ENCODE data around the gene MICU1.
"Not testable (repeated sequence)": the region's sequence is repeated elsewhere in the genome, so short reads cannot be mapped to it uniquely, and the experiment has no call there.

Gene MICU1

GRCh38 chr10:72649291-72649690, 23.4 kb upstream of the MICU1 start:
- no peak for DNase-seq (ENCODE audit: low read depth, low spot score)
- ChIA-PET CTCF (no interaction called here), POLR2A (no interaction called here)

GRCh38 chr10:72648301-72648700, 22.4 kb upstream of the MICU1 start:
- H3K4me3 ChIP-seq (ENCODE audit: low read depth, low read length): no peak overlapping the region
- ChIA-PET CTCF (no interaction called here), POLR2A (no interaction called here)
- TF ChIP-seq, protein P1, sequence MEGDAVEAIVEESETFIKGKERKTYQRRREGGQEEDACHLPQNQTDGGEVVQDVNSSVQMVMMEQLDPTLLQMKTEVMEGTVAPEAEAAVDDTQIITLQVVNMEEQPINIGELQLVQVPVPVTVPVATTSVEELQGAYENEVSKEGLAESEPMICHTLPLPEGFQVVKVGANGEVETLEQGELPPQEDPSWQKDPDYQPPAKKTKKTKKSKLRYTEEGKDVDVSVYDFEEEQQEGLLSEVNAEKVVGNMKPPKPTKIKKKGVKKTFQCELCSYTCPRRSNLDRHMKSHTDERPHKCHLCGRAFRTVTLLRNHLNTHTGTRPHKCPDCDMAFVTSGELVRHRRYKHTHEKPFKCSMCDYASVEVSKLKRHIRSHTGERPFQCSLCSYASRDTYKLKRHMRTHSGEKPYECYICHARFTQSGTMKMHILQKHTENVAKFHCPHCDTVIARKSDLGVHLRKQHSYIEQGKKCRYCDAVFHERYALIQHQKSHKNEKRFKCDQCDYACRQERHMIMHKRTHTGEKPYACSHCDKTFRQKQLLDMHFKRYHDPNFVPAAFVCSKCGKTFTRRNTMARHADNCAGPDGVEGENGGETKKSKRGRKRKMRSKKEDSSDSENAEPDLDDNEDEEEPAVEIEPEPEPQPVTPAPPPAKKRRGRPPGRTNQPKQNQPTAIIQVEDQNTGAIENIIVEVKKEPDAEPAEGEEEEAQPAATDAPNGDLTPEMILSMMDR (IDR thresholded peaks at IDR 0.05; ENCODE audit: insufficient read depth, low read length, missing control alignments): no peak
- no peak for DNase-seq (ENCODE audit: low read depth, low spot score)

More at GRCh38 chr10:72649291-72649690, 23.4 kb upstream of the MICU1 start:
- TF ChIP-seq, protein P1 (IDR thresholded peaks at IDR 0.05; ENCODE audit: insufficient read depth, low read length, missing control alignments): no peak
- no peak overlapping the region for H3K4me3 ChIP-seq (ENCODE audit: low read depth, low read length)

DNA sequence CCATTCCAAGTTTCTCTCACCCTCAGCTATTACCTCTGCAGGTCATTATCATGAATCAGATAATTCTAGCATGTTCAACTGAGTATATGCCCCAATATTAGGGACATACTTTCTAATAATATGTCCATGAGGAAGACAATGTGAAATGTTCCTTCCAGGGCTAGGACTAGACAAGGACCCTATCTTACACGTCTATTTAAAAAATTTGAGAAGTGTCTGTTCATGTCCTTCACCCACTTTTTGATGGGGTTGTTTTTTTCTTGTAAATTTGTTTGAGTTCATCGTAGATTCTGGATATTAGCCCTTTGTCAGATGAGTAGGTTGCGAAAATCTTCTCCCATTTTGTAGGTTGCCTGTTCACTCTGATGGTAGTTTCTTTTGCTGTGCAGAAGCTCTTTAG, 21.1 kb upstream of the MICU1 start:
- CTCF ChIA-PET: interaction anchor here (1.3 kb wide), 1 partner anchor 189 kb away, joined by 3 read pairs; no protein-coding TSS in a partner anchor
- not testable (repeated sequence) for DNase-seq (ENCODE audit: low read depth, low spot score); H3K4me3 ChIP-seq (ENCODE audit: low read depth, low read length)
- POLR2A ChIA-PET: interaction anchor here (0.7 kb wide), 1 partner anchor 229 kb away, joined by 4 read pairs; no protein-coding TSS in a partner anchor

- DNase-seq (ENCODE audit: low read depth, low spot score): no peak
- POLR2A ChIA-PET: no interaction called here
- no peak overlapping the region for H3K4me3 ChIP-seq (ENCODE audit: low read depth, low read length)
- TF ChIP-seq, protein P1 (IDR thresholded peaks at IDR 0.05; ENCODE audit: insufficient read depth, low read length, missing control alignments): no peak
- CTCF ChIA-PET: interaction anchor here (1.0 to 1.3 kb wide), 3 partner anchors 11 to 188 kb away, joined by 3 to 4 read pairs (median 3); no protein-coding TSS in a partner anchor
Observed at GRCh38 chr10:72645263-72645858, 19.5 kb upstream of the MICU1 start.

DNA sequence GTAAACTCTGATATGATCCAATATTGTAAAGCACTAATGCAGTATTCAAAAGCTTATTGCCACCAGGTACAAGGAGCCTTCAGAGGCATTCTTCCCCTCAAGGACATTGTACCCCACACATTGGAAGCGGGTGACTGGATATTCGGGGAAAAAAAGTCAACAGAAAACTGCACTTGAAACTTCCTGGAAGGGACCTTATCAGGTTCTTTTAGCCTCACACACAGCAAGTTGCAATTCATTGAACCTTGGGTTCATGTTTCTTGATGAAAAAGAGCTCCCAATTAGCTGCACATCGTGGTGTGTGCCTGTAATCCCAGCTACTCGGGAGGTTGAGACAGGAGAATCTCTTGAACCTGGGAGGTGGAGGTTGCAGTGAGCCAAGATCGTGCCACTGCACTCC, 16.4 kb upstream of the MICU1 start:
- TF ChIP-seq, protein P1 (IDR thresholded peaks at IDR 0.05; ENCODE audit: insufficient read depth, low read length, missing control alignments): no peak
- H3K4me3 ChIP-seq (ENCODE audit: low read depth, low read length): no peak overlapping the region
- CTCF ChIA-PET: no interaction called here
- POLR2A ChIA-PET: no interaction called here
- no peak for DNase-seq (ENCODE audit: low read depth, low spot score)

DNA sequence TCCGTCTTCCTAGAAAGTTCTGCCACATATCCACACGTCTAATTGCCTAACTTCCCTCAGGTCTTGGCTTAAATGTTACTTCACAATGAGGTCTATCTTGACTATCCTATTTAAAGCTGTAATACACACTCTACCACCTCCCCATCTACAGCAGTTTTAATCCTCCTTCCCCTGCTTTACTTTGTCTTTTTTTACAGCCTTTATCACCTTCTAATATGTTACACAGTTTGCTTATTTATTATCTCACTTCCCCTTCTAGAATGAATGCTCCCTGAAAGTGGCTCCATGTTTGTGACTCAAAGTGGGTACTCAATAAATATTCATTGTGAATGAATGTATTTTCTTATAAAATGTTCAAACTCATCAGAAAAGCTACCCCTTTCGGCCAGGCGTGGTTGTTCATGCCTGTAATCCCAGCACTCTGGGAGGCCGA, 13.6 kb upstream of the MICU1 start:
- no peak for DNase-seq (ENCODE audit: low read depth, low spot score)
- ChIA-PET POLR2A (no interaction called here), CTCF (no interaction called here)
- TF ChIP-seq, protein P1 (IDR thresholded peaks at IDR 0.05; ENCODE audit: insufficient read depth, low read length, missing control alignments): no peak
- no peak overlapping the region for H3K4me3 ChIP-seq (ENCODE audit: low read depth, low read length)

Data from AG04449 (cell line).